Effector CD8-positive, alpha-beta T cell (primary cell): ENCODE data around the gene RHBDD3.

Experiments used
- DNase-seq: peaks from one replicate; lab custom pipeline; 2025; lab: John Stamatoyannopoulos, UW
- total RNA-seq, 4 experiments: gene quantifications; one replicate each; lab custom pipeline; 2026; lab: John Stamatoyannopoulos, UW

The RHBDD3 gene
- 19.7 to 27.9 (median 23.2) reads per million in 4 experiments for total RNA-seq

DNA sequence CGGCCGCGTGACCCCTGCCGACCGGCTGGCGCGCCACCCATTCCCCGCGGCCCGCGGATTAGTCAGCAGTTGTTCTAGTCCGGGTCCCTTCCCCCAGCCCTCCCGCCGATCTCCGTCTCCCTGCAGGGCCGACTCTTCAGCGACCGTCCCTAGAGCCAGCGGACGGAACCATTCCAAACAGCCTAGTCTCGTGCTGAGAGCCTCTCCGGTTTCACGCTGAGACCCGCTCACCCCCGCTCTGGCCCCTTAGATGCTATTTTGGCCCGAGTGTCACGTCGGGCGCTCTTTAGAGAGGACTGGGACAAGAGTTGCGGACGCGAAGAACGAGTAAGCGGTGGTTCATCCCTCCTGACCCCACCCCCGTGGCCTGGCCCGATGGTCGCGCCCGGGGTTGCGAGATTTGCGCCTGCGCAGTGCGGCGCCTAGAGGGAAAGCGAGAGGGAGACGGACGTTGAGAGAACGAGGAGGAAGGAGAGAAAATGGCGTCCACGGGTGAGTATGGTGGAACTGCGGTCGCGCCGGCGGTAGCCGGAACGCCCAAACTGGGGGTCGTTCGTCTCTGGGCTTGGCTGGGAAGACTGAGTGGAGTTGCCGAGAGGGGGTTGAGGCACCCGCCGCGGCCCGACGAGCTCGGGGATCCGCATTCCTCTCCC lies at the start of gene RHBDD3, which contains the start of gene EWSR1:
Gene RHBDD3, minus strand, starts transcription at position 124 of the 653 bp plus-strand sequence. CDS start 2,355 bp downstream, outside the sequence.
Gene EWSR1, plus strand, starts transcription at position 411 of the 653 bp plus-strand sequence. Its CDS starts 69 bp downstream, at position 480.
- DNase-seq = peak; percentile 93

- no peak for DNase-seq
Measured at GRCh38 chr22:29316141-29316828, 48.5 kb upstream of the RHBDD3 start.

- DNase-seq = no peak
Measured at GRCh38 chr22:29315286-29316140, 47.7 kb upstream of the RHBDD3 start, which contains the start of gene RASL10A. RASL10A (minus strand) TSS chr22:29315697; CDS start chr22:29315246, 451 bp downstream.

GRCh38 chr22:29314537-29315285 lies 46.9 kb upstream of the RHBDD3 start:
- no peak for DNase-seq

GRCh38 chr22:29313576-29314466 lies 46.0 kb upstream of the RHBDD3 start:
- DNase-seq = no peak

DNA sequence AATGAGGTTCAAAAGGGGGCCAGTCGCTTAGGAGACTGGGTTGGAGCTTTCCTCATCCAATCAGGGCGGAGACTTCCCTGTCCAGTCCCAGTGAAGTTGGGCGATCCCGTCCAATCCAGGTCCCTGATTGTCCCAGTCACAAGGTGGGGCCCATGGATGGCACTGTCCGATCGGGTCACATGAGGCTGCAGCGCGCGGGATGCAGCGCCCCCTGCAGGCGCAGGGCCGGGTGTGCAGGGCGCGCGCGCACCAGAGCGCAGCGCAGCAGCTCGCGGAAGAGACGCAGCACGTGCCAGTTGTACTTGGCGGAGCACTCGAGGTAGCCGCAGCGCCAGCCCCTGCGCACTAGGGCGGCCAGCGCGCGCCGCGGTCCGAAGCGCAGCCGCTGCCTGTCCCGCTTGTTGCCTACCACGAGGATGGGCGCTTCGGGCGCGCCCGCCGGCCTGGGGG lies 45.4 kb upstream of the RHBDD3 start:
- DNase-seq = no peak

DNA sequence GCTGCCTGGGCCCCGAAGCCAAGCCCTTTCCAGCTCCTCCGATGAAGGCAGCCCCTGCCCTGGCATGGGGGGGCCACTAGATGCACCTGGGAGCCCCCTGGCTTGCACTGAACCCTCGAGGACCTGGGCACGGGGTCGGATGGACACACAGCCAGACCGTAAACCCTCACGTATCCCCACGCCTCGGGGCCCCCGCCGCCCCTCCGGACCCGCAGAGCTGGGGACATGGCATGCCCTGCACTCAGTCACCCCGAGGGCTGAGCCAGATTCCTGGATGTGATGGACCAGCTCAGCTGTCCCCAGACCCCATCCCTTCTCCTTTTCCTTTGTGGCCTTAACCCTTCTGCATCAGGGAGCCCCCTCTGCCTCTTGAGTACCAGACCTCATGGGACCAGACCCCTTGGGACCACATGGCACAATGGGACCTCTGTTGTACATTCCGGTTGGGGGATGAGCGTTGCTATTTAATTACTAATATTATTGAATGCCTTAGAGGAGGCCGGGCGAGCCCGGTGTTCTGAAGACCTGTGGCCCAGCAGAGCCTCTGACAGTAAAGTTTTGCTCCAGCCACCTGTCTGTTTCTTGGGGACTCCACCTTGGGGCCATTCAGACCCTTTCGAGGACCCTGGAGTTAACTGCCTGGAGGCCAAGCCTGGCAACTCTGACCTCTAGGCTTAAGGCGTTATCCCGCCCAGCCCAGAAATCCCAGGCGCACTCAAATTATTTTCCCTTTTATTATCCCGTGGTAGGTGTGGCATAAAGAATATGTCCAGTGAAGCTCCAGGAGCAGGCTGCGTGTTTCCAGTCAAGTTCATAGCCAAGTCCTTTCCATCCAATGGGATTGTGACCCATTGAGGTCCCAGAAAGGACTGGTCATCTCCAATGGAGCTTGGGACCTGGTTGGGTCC lies 44.7 kb upstream of the RHBDD3 start:
- DNase-seq = no peak

GRCh38 chr22:29311464-29312217 lies 43.9 kb upstream of the RHBDD3 start:
- DNase-seq = no peak

DNA sequence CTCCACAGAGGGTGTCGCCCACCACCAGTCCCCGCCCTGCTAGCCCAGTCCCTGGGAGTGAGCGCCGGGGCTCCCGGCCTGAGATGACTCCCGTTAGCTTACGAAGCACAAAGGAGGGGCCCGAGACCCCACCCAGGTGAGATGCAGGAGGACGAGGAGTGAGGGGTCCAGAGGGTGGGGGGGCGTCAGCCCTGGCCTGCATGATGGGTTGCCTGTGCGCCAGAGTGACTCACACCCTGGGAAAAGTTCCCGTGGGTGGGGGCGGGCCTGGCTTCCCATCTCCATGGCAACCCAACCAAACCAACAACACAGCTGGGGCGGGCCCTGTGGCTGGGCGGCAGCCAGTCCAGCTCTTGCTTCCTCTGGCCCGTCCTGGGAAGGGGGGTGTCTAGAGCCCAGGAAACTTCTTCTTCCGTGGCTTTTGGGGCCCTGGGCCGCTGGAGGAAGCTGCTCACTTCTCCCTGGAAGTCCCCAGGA lies 43.1 kb upstream of the RHBDD3 start:
- DNase-seq = no peak

DNA sequence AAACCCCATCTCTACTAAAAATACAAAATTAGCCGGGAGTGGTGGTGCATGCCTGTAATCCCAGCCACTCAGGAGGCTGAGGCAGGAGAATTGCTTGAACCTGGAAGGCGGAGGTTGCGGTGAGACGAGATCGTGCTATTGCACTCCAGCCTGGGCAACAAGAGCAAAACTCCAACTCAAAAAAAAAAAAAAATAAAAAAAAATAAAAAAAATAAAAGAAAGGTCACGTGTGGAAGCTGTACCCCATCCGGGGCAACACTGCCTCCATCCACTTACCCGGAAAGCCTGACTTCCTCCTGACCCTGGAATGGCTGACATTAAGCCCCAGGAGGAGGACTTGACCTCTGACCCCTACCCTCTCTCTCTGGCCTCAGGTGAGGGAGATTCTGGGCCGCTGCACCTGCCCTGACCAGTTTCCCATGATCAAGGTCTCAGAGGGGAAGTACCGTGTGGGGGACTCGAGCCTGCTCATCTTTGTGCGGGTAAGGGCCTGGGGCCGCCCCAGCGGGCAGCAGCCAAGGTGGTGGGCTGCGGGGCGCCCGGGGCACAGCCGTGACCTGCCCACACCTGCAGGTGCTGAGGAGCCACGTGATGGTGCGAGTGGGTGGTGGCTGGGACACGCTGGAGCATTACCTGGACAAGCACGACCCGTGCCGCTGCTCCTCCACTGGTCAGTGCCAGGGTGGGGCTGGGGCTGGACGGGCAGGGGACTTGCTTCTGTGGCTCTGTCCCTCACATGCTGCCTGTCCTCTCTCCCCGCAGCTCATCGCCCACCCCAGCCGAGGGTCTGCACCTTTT lies 42.5 kb upstream of the RHBDD3 start:
- no peak for DNase-seq

GRCh38 chr22:29309332-29310064 lies 41.7 kb upstream of the RHBDD3 start:
- DNase-seq = no peak

GRCh38 chr22:29308791-29309262 lies 41.0 kb upstream of the RHBDD3 start:
- DNase-seq = no peak

GRCh38 chr22:29308148-29308790 lies 40.5 kb upstream of the RHBDD3 start:
- no peak for DNase-seq

DNA sequence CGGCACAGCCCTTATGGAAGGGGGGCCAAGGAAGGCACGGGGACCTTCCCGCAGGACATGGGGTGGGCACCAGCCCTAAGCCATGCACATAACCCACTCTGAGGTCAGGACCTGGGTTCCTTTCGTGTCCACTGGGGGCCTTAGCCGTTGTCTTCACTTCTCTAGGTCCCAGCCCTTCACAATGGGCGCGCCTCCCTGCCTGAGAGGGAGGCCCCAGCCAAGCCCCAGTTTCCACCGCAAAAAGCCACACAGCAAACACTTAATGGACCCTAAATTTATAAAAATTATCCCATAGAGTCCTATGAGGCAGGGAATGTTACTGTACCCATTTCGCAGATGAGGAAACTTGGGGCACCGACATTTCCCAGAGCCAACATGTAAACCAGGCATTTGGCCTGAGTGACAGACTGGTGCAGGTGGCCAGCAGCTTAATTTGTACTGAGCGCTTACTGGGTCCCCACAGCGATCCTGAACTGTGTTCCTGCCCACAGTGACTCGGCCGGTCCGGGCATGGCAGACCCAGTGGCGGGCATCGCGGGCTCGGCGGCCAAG lies 39.9 kb upstream of the RHBDD3 start:
- DNase-seq = no peak

DNA sequence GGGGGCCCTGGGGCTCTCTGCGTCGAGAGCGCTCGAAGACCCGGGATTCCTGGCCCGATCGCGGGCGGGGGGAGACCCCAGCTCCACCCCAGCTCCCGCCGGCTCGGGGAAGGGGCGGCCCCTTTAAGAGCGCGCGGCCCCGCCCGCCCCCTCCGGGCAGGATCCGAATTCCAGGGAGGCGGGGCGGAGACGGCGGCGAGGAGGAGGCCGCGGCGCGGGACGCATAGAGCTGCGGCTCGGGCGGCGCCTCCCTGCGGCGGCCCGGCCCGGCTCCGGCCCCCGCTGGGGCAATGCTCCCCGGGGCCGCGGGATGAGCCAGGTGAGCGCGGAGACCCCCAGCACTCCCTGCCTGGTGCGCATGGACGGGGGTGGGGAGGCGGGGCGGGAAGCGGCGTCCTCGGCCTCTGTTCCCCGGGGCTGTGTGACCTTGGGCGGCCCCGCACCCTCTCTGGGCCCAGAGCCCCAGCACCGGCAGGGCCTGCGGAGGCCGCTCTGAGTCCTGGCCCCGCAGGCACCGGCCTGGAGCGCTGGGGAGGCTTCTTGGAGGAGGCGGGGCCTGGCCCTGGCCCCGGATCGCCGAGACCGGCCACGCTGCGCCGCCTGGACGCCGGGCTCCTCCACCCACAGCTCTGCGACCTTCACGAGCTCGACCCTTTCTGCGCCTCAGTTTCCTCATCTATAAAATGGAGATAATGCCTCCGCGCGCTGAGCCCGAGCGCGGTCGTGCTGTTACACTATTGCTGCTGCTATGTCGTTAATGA lies 39.2 kb upstream of the RHBDD3 start:
- no peak for DNase-seq
